Endothelial cell of umbilical vein (primary cell): Measurements from ENCODE around the gene C8G. TPM values are rescaled to one million over a fixed set of nuclear protein-coding genes. Genes with fewer than 3 reads are reported as not detected.

ENCODE experiments used
- BruUV-seq: library from RNA; stranded (reverse); fragments of 400-500 nt; replicated peaks from 2 replicates; lab custom pipeline; 2021; lab: Mats Ljungman, UMichigan
- CTCF ChIA-PET: fragments of 300-600, 350-600 bp; sonication (Branson Sonifier 250); formaldehyde crosslinking; loops from one replicate; lab custom pipeline; 2021; ENCODE audit warnings: antibody characterized with exemption, inconsistent platforms; lab: Charles Lee
- POLR2A ChIA-PET: fragments of 300-600, 350-600 bp; sonication (Branson Sonifier 250); formaldehyde crosslinking; loops from one replicate; lab custom pipeline; 2021; ENCODE audit warnings: antibody characterized with exemption, inconsistent platforms; lab: Charles Lee
- DNase-seq: peaks from one replicate; pipeline ENCODE4 v3.0.0-alpha.2; 2011; ENCODE audit warnings: low read depth, low spot score
- FAIRE-seq: peaks from 2 replicates; lab custom pipeline; 2011; peaks lifted over from hg19 to GRCh38; lab: Jason Lieb, UNC
- H2AFZ ChIP-seq: 2 replicates; pipeline ENCODE4 v1.6.0; 2012; ENCODE audit warnings: low read depth, low read length, control low read depth, inconsistent platforms
- H3K27ac ChIP-seq: 2 replicates; pipeline ENCODE4 v1.5.1; 2011; ENCODE audit warnings: low read depth, mild to moderate bottlenecking, control low read depth, low read length, moderate library complexity; ENCODE audit not compliant: insufficient read depth
- H3K27me3 ChIP-seq, 2 experiments: 2 replicates each; pipeline versions ENCODE4 v1.6.0 to v1.6.1; 2011; ENCODE audit warnings: low read length in 2 of 2, mixed read lengths in 1 of 2; ENCODE audit not compliant: control insufficient read depth in 2 of 2, insufficient read depth in 2 of 2
- H3K36me3 ChIP-seq, 2 experiments: 2 replicates in 1 of 2; 3 replicates in 1 of 2; pipeline ENCODE4 v1.5.1; 2011; ENCODE audit warnings: low read length in 2 of 2, mild to moderate bottlenecking in 1 of 2, moderate library complexity in 1 of 2; ENCODE audit not compliant: control insufficient read depth in 2 of 2, insufficient read depth in 2 of 2; ENCODE audit errors: extremely low read depth in 1 of 2
- H3K4me1 ChIP-seq: 3 replicates; pipeline ENCODE4 v1.5.1; 2011; ENCODE audit warnings: mild to moderate bottlenecking, low read length; ENCODE audit not compliant: control insufficient read depth, insufficient read depth; ENCODE audit errors: extremely low read depth
- H3K4me2 ChIP-seq: 2 replicates; pipeline ENCODE4 v1.6.1; 2011; ENCODE audit warnings: low read length, control low read depth, mixed read lengths; ENCODE audit not compliant: insufficient read depth
- H3K4me3 ChIP-seq, 3 experiments: fragments of 200-600 bp in 1 of 3; sonication (generic), shearing (Covaris generic) in 1 of 3; replicated peaks in 1 of 3; 2 replicates each; pipeline ENCODE4 v1.5.1; 2011 to 2016; ENCODE audit warnings: control low read depth in 3 of 3, low read length in 3 of 3, mild to moderate bottlenecking in 2 of 3, inconsistent platforms in 1 of 3, low read depth in 1 of 3, moderate library complexity in 1 of 3; ENCODE audit not compliant: insufficient read depth in 1 of 3
- H3K79me2 ChIP-seq: 2 replicates; pipeline ENCODE4 v1.6.0; 2012; ENCODE audit warnings: low read length, inconsistent platforms; ENCODE audit not compliant: control insufficient read depth, insufficient read depth
- H3K9ac ChIP-seq: replicated peaks from 2 replicates; pipeline ENCODE3; 2011; ENCODE audit warnings: low read length, control low read depth; ENCODE audit not compliant: insufficient read depth; ENCODE audit errors: extremely low read depth
- H3K9me1 ChIP-seq: replicated peaks from 3 replicates; pipeline ENCODE4 v1.6.0; 2011; ENCODE audit warnings: mild to moderate bottlenecking, low read length; ENCODE audit not compliant: control insufficient read depth, insufficient read depth; ENCODE audit errors: extremely low read depth
- H3K9me3 ChIP-seq: replicated peaks from 2 replicates; pipeline ENCODE4 v1.5.1; 2012; ENCODE audit warnings: low read length, inconsistent platforms; ENCODE audit not compliant: control insufficient read depth, insufficient read depth
- H4K20me1 ChIP-seq: replicated peaks from 2 replicates; pipeline ENCODE3; 2011; ENCODE audit warnings: mild to moderate bottlenecking, low read length; ENCODE audit not compliant: control insufficient read depth, insufficient read depth; ENCODE audit errors: extremely low read depth
- EZH2 ChIP-seq: IDR thresholded peaks from 2 replicates; pipeline ENCODE4 v1.6.1; 2012; ENCODE audit warnings: borderline replicate concordance, low read depth, mild to moderate bottlenecking, moderate library complexity, low read length, inconsistent platforms; ENCODE audit not compliant: severe bottlenecking
- FOS ChIP-seq: IDR thresholded peaks from 2 replicates; pipeline ENCODE4 v1.6.1; 2011; ENCODE audit warnings: mild to moderate bottlenecking, low read length, moderate library complexity, borderline replicate concordance; ENCODE audit not compliant: insufficient read depth
- GATA2 ChIP-seq: IDR thresholded peaks from 2 replicates; pipeline ENCODE4 v1.7.0; 2011; ENCODE audit warnings: low read depth, mild to moderate bottlenecking, moderate library complexity, mixed read lengths, low read length; ENCODE audit not compliant: insufficient read length, insufficient read depth
- JUN ChIP-seq: IDR thresholded peaks from 2 replicates; pipeline ENCODE4 v1.6.1; 2011; ENCODE audit warnings: borderline replicate concordance, low read depth; ENCODE audit not compliant: insufficient read length, insufficient read depth
- MYC ChIP-seq: IDR thresholded peaks from one replicate; pipeline ENCODE4 v1.6.1; 2011; ENCODE audit warnings: mild to moderate bottlenecking, low read depth, low read length
- POLR2A ChIP-seq: IDR thresholded peaks from 2 replicates; pipeline ENCODE4 v1.6.1; 2012; ENCODE audit warnings: low read depth, mild to moderate bottlenecking, control low read depth, low read length
- POLR2AphosphoS5 ChIP-seq: IDR thresholded peaks from 2 replicates; pipeline ENCODE4 v1.6.1; 2012; ENCODE audit warnings: low read depth, mild to moderate bottlenecking, control low read depth, low read length, moderate library complexity; ENCODE audit not compliant: insufficient read depth
- dilution Hi-C: fragments of 300-500 bp; cut with MboI; formaldehyde crosslinking; loops from one replicate; pipeline ENCODE4 v1.15.0; 2019; ENCODE audit warnings: low sequenced_read_pairs; ENCODE audit not compliant: extremely low pct_ligation_motif_present
- intact Hi-C: fragments of 100-400 bp; cut with micrococcal nuclease; formaldehyde crosslinking; loops from one replicate; pipeline ENCODE4 v1.10.0; 2022
- polyA plus RNA-seq, 4 experiments: library from polyadenylated mRNA; depleted of rRNA in 3 of 4; stranded (reverse) in 3 of 4; unstranded in 1 of 4; fragments of >200 nt; gene quantifications; 2 replicates each; pipeline versions ENCODE4 v1.2.1 to v1.2.3, GENCODE V29; 2011 to 2012; ENCODE audit warnings: missing spikeins in 1 of 4
- total RNA-seq: library from RNA; stranded (reverse); gene quantifications from 2 replicates; pipeline ENCODE4 v1.2.3, GENCODE V29; 2021
- TF ChIP-seq, protein P1 (sequence below), 2 donors: IDR thresholded peaks; 1 replicate in 1 of 2; 2 replicates in 1 of 2; pipeline ENCODE4 v1.5.1; 2011; ENCODE audit warnings: low read length in 2 of 2, mild to moderate bottlenecking in 2 of 2, moderate library complexity in 2 of 2, control low read depth in 1 of 2, inconsistent platforms in 1 of 2, low read depth in 1 of 2; ENCODE audit not compliant: insufficient read depth in 1 of 2; ENCODE audit errors: extremely low read depth in 1 of 2
- TF ChIP-seq, protein P2 (sequence below): IDR thresholded peaks from 2 replicates; pipeline ENCODE4 v1.6.1; 2011; ENCODE audit not compliant: insufficient read depth, insufficient read length

The C8G gene
- total and polyA plus RNA-seq, 2 donors (not counting 3 experiments of a cell fraction or from before 2014, with no cell fraction given), result 0.47 to 1.9 TPM

GRCh38 chr9:136920069-136920468 lies 25.0 kb upstream of the C8G start:
- H3K4me2 ChIP-seq, result no peak overlapping the region

GRCh38 chr9:136920734-136921231 lies 24.3 kb upstream of the C8G start:
- FAIRE-seq (no peak), DNase-seq (no peak)
- H3K9me1 ChIP-seq, result no peaks in the 10 kb centered on the region
- H3K27ac ChIP-seq, result no peak overlapping the region
- ChIA-PET POLR2A (no interaction called here), CTCF (interaction anchor here (0.6 to 1.5 kb wide), 2 partner anchors 19 to 27 kb away, joined by 3 to 4 read pairs; no protein-coding TSS in a partner anchor)
- H3K36me3 ChIP-seq, result peaks cover 0 to 39% of the 10 kb centered on the region in 2 experiments
- H3K79me2 ChIP-seq, result no peaks in the 10 kb centered on the region
- TF ChIP-seq EZH2 (no peak), GATA2 (no peak), FOS (no peak), MYC (no peak), POLR2A (no peak), POLR2AphosphoS5 (no peak), JUN (no peak)
- TF ChIP-seq, protein P1, sequence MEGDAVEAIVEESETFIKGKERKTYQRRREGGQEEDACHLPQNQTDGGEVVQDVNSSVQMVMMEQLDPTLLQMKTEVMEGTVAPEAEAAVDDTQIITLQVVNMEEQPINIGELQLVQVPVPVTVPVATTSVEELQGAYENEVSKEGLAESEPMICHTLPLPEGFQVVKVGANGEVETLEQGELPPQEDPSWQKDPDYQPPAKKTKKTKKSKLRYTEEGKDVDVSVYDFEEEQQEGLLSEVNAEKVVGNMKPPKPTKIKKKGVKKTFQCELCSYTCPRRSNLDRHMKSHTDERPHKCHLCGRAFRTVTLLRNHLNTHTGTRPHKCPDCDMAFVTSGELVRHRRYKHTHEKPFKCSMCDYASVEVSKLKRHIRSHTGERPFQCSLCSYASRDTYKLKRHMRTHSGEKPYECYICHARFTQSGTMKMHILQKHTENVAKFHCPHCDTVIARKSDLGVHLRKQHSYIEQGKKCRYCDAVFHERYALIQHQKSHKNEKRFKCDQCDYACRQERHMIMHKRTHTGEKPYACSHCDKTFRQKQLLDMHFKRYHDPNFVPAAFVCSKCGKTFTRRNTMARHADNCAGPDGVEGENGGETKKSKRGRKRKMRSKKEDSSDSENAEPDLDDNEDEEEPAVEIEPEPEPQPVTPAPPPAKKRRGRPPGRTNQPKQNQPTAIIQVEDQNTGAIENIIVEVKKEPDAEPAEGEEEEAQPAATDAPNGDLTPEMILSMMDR (IDR thresholded peaks at IDR 0.05; ENCODE audit: extremely low read depth in 1 of 2, insufficient read depth in 1 of 2, low read depth in 1 of 2, low read length in 2 of 2), result no peak
- TF ChIP-seq, protein P2, sequence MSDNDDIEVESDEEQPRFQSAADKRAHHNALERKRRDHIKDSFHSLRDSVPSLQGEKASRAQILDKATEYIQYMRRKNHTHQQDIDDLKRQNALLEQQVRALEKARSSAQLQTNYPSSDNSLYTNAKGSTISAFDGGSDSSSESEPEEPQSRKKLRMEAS, result no peak
- H3K4me2 ChIP-seq, result no peak overlapping the region
- no peak overlapping the region for H3K9ac ChIP-seq
- H3K4me1 ChIP-seq, result no peaks in the 10 kb centered on the region
- H3K9me3 ChIP-seq, result no peaks in the 10 kb centered on the region
- dilution Hi-C loops (no loop called here), intact Hi-C loops (no loop called here)
- BruUV-seq, result no TSS peak
- no peaks in the 10 kb centered on the region for H3K27me3 ChIP-seq
- H3K4me3 ChIP-seq, result no peak overlapping the region
- H2AFZ ChIP-seq, result no peak overlapping the region
- H4K20me1 ChIP-seq, result no peaks in the 10 kb centered on the region

More at GRCh38 chr9:136920069-136920468, 25.0 kb upstream of the C8G start:
- Histone ChIP-seq H2AFZ (no peak overlapping the region), H3K4me3 (no peak overlapping the region), H3K4me1 (no peaks in the 10 kb centered on the region), H3K9me3 (no peaks in the 10 kb centered on the region), H4K20me1 (no peaks in the 10 kb centered on the region), H3K27me3 (no peaks in the 10 kb centered on the region), H3K79me2 (no peaks in the 10 kb centered on the region), H3K9me1 (no peaks in the 10 kb centered on the region), H3K36me3 (peaks cover 0 to 43% of the 10 kb centered on the region in 2 experiments), H3K9ac (no peak overlapping the region), H3K27ac (no peak overlapping the region)
- DNase-seq (no peak), FAIRE-seq (no peak)
- intact Hi-C loops, result no loop called here
- ChIA-PET CTCF (interaction anchor here (1.5 kb wide), 1 partner anchor 19 kb away, joined by 3 read pairs; no protein-coding TSS in a partner anchor), POLR2A (interaction anchor here (0.5 kb wide), 1 partner anchor 31 kb away, joined by 7 read pairs; no protein-coding TSS in a partner anchor)
- dilution Hi-C loops, result no loop called here
- TF ChIP-seq POLR2A, result no peak
- no TSS peak for BruUV-seq
